Activated CD4-positive, alpha-beta T cell treated with anti-CD3 and anti-CD28 coated beads for 1 hour (primary cell): Measurements from ENCODE around the gene ACAT2.
"Not testable (repeated sequence)": the region's sequence is repeated elsewhere in the genome, so short reads cannot be mapped to it uniquely, and the experiment has no call there.

Experiments used
- DNase-seq: peaks from one replicate; pipeline ENCODE4 v3.0.0-alpha.2; 2020

ACAT2 gene

DNA sequence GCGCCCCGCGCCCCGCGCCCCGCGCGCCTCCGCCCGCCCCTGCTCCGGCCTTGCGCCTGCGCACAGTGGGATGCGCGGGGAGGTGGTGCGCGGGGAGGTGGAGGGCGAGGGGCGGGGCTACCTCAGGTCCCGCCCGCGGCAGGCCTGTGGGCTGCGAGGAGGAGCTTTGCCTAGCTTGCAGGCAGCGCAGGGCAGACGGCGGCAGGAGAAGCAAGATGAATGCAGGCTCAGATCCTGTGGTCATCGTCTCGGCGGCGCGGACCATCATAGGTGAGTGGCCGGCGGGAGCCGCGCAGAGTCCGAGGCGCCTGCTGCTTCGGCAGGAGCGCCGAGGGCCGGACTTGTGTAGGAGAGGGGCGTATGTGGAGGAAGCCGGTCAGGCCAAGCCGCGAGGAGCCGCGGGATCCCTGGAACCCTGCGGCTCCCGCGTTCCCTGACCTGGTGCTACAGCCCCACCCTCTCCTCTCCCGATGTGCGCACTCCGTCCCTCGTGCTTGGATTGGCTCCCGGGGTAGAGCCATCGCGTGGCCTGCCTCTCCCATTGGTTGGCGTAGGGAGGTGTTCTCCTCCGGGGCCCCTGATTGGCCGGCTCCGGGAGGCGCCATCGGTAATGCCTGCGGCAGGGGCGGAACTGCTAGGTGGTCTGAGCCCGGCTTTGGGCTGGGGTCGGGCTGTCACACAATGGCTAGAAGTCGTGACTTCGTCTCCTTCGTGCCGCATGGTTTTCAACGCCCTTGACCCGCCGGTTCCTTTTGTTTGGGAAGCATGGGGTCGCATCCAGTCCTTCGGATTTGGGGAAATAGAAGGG lies at the start of gene ACAT2:
TSS of gene ACAT2 (plus strand) at position 173 of the 808 bp plus-strand sequence. CDS start at position 216, 43 bp downstream.
- DNase-seq = peak; percentile 87

DNA sequence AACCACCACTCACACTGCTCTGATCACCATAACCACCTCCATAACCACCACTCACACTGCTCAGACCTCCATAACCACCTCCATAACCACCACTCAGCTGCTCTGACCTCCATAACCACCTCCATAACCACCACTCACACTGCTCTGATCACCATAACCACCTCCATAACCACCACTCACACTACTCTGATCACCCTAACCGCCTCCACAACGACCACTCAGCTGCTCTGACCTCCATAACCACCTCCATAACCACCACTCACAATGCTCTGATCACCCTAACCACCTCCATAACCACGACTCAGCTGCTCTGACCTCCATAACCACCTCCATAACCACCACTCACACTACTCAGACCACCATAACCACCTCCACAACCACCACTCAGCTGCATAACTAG lies 49.5 kb upstream of the ACAT2 start:
- DNase-seq = not testable (repeated sequence)

DNA sequence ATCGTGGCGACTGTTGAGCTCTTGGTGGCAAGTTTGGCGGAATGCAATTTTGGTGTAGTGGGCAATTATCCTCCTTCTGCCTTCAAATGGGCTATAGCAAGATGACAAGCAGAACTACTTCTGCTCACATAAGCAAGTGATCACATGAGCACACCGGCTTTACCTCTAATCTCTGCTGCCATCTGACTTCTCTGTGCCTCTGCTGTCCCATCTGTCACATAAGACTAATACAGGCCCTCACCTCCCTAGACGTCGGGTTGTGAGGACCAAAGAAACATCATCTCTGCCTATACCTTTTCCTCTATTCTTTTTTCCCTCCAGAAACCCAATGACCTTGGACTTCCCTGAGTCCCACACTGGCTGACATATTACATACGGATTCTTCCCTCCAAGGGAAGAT lies 47.9 kb upstream of the ACAT2 start:
- DNase-seq = no peak

DNA sequence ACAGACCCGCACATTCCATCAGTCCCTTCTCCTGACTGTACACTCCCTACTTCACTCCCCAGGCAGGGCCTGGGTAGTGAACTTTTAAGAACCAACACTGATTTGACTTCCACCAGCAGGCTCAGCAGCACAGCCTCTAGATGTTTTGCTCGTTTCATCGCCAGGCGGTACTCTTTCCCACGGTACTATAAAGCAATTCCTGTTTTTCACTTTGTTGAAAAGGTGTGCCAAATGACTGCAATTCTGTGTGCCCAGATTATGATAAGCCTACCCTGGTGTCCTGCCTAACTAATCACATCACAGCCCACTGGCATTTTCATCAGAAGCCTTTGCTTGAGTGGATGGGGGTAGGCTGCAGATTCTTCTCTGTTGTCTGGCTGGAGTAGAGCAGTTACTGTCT lies 47.4 kb upstream of the ACAT2 start:
- DNase-seq = no peak

DNA sequence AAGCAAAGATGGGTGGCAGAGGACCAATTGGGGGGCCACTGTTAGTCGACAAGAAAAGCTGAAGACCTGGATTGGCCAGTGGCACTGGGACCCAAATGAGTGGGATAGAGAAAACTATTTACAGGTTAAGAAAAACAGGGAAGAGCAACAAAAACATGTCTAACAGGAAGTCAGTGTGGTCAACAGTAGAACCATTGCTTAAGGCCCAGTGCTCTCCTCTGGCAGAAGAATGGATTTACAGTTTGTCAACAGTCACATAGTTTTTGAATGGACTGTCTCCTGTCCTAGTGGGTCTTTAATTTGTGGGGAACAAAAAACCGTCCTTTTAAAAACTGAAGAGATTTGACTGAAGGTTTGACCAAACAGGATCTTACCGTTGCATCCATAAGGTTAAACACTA lies 46.7 kb upstream of the ACAT2 start:
- DNase-seq = no peak

DNA sequence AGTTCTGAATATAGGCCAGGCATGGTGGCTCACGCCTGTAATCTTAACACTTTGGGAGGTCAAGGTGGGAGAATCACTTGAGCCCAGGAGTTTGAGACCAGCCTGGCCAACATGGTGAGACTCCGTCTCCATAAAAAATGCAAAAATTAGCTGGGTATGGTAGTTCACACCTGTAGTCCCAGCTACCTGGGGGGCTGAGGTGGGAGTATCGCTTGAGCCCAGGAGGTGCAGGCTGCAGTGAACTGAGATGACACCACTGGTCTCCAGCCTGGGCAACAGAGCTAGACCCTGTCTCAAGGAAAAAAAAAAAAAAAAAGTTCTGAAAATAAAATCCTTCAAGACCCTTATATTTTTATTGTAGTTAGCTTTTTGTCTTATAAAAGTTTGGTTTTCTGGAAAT lies 46.2 kb upstream of the ACAT2 start:
- DNase-seq = no peak

DNA sequence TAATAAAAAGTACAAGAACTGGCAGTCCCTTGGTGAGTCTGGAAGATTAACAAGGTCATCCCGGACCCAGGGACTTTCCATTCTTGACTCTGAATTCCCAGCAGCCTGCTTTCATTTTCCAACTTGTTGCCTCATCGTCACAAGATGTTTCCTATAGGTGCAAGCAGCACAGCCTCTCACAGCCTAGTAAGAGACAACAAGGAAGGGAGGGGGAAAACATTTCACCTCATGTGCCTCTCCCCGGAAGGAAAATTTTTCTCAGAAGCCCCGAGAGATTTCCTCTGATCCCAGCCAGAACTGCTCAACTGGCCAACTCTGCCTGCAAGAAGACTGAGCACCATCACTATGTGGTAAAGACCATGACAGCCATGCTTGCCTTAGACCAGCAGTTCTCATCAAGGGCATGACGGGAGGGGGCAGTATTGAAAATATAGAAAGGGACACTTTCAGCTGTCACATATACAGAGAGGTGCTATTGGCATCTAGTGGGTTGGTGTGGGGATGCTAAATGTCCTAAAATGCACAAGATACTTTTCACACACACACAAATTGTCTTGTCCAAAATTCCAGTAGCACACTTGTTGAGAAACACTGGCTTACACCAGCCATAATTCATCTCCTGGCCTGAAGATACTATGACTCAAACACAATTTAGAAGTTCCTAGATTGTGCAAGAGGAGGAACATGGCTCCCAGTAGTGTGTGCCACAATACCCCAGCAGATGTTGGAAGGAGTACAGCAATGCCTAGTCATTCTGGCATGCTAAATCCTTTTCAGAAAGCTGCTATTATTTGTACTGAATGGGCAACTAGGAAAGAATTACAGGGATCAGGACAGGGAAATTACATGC lies 45.4 kb upstream of the ACAT2 start:
- no peak for DNase-seq

DNA sequence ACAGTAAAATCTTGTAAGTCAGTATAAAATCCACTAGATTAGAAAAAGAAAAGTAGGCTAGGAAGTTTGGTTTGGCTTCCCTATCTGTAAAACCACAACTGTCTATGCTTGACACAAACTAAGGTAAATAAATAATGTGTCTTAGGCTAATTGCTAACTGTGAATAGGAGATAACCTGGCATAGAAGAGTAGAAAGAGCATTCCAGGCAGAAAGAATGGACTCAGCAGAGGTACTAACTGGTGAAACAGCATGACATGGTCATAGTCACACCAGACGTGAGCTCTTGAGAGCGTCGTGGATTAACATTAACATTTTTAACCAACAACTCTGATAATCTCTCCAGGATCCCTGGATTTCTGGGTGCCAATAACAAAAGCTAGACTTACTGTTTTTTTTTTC lies 43.2 kb upstream of the ACAT2 start:
- no peak for DNase-seq

DNA sequence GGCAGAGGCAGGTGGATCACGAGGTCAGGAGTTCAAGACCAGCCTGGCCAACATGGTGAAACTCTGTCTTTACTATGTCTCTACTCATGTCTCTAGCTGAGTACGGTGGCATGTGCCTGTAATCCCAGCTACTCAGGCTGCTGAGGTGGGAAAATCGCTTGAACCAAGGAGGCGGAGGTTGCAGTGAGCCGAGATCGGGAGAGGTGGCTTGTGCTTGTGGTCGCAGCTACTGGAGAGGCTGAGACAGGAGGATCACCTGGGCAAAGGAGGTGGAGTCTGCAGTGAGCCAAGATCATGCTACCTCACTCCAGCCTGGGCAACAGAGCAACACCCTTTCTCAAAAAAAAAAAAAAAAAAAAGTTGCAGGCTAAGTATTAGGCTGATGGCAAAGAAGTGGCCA lies 42.6 kb upstream of the ACAT2 start:
- no peak for DNase-seq

DNA sequence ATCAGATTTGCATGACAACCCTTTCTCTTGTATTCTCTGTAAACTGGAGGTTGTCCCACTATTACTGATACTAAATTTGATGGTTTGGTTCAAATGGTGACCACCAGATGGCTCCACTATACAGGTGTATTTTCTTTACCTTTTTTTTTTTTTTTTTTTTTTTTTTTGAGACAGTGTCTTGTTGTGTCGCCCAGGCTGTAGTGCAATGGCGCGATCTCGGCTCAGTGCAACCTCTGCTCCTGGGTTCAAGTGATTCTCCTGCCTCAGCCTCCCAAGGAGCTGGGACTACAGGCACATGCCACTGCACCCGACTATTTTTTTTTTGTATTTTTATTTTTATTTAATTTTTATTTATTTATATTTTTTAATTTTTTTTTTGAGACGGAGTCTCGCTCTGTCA lies 41.1 kb upstream of the ACAT2 start:
- DNase-seq = no peak

DNA sequence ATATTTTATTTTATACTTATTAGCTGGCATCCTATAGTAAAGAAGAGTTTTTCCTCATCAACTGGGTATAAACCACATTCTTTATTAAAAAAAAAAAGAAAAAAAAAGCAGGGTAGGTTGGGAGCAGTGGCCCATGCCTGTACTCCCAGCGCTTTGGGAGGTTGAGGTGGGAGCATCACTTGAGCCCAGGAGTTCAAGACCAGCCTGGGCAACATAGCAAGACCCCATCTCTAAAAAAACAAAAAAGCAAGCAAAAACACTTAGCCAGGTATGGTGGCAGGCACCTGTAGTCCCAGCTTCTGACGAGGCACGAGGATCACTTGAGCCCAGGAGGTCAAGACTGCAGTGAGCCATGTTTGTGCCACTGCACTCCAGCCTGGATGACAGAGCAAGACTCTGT lies 39.9 kb upstream of the ACAT2 start:
- not testable (repeated sequence) for DNase-seq

DNA sequence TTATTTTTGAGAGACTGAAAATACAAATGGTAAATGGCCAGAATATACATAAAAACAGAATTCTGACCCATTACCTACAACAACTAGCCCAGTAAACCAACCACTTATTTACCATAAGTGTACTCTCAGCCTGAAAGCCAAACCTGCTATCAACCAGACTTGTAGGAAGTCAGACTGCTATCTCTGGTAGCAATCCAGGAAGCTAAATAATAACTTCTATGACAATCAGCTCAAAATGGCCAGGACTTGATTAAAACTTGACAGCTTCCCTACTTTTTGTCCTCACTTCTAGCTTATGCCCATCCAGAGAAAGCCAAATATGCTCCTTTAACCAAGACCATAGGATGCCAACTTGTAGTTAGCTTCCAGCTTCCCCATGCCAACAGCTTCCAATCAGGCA lies 39.2 kb upstream of the ACAT2 start:
- DNase-seq = no peak

DNA sequence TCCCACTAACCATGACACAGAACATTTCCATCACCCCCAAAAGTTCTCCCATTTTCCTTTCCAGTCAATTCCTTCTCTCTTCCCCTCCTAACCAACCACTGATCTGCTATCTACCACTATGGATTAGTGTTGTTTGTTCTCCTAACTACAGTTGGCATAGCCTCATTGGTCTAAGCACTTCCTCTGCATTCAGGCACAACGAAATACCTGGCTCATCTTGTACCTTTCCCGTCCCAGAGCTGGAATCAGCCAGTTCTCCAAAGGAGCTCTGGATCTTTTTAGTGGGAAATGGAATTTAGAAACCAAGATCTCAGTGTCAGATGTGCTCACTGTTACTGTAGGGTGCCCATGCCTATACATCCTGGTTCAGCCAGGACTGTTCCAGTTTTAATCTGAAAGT lies 38.6 kb upstream of the ACAT2 start:
- no peak for DNase-seq

DNA sequence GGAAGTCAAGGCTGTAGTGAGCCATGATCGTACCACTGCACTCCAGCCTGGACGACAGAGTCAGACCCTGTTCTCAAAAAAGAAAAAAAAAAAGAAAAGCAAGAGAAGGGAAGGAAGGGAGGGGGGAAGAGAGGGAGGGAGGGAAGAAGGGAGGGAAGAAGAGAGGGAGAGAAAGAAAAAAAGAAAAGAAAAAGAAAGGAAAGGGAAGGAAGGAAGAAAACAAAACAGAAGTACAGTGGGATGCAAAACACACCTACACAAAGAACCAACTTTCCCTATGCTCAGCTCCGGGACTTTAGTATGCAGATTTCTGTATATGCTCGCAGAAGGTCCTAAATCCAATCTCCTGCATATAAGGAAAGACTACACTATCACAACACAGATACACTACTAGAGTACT lies 37.1 kb upstream of the ACAT2 start:
- no peak for DNase-seq

DNA sequence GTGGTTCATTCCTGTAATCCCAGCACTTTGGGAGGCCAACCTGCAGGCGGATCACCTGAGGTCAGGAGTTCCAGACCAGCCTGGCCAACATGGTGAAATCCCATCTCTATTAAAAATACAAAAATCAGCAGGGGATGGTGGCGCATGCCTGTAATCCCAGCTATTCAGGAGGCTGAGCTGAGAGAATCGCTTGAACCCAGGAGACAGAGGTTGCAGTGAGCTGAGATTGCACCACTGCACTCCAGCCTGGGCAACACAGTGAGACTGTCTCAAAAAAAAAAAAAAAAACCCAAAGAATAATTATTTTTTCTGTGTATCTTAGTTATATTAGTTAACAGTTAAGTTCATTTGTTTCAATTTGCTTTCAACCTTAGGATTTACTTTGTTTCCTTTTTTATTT lies 36.6 kb upstream of the ACAT2 start:
- not testable (repeated sequence) for DNase-seq

DNA sequence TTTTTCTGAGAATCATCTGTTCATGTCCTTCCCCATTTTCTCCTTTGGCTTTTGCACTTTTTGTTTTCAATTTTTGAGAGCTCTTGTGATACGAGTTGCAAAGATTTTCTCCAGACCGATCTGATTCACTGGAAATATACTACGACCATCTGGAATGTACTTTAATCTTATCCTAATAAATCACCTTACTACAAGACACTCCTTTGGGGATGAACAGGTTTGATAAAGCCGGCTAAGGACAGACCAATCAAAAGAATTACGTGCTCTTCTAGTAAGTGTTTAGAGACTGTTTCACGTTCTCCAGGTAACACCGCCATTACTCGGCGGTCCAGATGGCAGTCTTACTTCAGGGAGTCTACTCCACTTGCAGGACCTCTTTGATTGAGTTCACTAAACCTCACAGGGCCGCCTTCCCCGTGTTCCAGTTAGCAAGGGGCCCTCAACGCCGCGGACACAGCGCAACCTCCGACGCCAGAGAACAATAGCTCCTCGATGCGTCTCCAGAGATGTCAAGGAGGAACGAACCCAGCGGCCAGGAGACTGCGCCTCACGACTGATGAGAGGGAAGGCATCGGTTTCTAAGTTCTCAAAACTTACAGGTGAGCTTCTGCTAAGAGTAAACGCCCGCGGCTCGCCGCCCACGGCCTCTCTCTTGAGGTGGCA lies 35.5 kb upstream of the ACAT2 start:
- DNase-seq = no peak

DNA sequence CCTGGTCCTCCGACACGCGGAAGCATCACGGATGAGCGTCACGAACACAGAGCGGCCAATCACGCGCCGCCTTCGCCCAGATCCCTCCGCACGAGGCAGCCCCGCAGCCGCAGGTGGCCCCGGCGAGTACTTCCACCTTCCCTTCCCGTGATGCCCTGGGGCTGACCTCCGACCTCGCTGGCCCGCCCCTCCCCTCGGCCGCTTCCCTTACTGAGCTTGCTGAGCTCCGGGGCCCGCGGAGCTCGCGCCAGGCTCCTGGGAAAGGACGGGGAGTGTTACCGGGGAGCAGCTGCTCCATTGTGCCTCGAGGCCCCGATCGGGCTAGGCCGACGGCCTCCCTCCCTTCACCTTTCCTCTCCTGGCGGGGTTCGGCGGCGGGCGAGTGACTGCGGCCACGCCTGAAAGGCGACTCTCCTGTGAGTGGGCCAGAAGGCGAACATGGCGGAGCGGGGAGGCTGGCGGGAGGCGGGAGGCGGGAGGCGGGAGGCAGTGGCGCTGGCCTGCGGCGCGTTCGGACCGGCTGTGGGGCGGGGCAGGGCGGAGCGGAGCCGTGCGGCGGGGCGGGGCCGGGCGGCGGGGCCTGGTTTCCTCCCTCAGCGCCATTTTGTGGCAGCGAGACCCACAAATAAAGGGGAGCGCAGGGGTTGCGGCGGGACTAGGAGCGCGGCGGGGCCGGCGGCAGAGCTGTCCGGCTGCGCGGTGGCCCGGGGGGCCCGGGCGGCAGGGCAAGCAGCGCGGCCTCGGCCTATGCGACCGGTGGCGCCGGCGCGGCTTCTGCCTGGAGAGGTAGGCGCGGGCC lies 34.7 kb upstream of the ACAT2 start, which contains the start of gene WTAP:
TSS of gene WTAP (plus strand) at position 589 of the 799 bp plus-strand sequence. CDS start 8,760 bp downstream, outside the sequence.
- peak; percentile 96 for DNase-seq

DNA sequence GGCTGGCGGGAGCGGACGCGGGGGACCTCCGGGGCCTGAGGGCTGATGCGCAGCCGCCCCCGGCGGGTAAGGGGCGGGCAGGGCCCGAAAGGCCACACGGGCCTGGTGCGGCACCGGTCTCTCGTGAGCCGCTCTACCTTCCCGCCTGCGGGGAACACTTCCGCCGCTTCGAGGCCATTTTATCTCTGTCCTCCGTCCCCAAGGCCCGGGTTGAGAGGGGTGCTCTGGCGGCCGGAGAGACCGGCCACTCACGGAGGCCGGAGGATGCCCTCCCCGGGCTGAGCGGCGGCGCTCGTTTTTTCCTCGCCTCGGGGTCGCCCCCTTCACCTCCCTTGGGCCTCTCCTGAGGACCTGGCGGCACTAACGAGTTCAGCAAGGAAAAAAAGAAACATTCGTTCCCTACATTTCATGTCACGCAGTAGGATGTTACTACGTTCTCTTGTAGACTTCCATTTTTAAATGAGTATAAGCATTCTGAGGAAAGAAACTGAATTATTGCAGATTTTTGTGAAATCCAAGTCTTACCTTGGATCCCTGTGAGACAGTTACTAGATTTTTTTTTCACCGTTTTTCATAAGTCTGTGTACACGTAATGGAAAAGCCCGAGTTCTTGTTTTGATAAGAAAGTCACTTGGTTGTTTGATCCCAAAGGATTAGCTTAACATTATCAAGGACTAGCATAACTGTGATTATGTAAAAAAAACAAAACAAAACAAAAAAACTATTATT lies 34.0 kb upstream of the ACAT2 start:
- DNase-seq = no peak

DNA sequence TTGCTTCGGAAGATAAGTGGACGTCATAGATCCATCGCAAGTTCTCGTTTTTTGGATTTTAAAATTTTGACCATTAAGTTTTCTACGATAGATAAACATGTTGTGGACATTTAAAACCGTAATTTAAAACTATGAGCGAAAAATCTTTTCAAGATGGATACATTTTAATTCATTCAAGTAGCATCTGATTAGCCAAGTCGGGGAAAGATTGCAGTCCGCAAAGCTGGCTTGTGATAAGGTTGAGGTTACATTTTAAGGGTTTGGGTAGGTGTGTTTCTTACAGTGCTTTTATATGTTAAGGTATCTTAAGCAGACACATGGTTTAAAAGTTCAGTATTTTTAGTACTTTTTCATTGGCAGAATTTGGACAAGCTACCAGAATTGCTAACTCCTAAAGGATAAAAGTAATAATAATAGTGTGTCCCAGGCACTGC lies 33.3 kb upstream of the ACAT2 start:
- no peak for DNase-seq

DNA sequence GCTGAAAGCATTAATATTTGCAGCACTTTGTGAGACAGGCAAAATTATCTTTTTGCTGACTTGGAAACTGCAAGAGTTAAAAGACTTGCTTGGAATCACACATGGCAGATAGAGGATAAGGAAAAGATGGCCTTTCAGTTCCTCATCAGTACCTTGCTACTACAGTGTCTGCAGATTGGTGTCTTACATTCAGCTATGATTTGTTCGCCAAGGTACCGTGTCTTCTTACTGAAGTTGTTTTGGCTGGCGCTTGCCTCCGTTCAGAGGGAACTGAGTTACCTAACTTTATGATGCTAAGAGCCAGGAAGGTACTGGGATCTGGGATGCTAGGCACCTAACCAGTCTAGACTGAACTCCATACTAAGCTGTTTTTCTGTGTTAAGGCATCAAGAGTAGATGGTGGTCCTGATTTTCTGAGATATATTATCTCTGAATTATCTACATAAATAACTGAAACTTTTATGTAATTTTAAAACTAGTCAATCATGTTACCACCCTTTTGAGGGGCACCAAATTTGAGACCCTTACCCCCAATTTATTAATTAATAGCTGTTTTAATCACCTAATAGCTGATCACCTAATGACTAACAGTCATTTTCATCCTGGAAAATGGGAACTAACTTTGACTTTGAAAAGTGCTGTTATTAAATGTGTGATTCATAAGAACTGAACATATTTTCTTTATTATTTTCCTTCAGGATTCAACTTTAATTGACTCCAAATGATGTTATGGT lies 32.1 kb upstream of the ACAT2 start:
- no peak for DNase-seq

DNA sequence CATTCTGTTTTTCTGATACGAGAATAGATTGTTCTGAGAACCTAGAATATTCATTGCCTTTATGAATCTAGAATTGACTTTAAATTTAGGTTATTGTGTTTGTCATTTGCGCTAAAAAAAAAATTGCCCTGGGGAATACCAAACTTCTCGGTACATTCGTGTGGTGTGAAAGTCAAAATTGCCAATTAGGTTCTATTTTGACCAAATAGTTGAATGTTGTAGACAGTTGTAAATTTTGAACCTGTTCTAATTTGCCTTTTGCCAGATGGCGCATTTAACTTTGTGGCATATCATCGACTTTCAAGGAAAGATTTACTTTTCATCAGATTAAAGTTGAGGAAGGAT lies 31.5 kb upstream of the ACAT2 start:
- no peak for DNase-seq
